Tibial artery (tissue), 4 donors: ENCODE data around the gene TAT.

Experiments
- DNase-seq, 2 donors: peaks; one replicate each; pipeline ENCODE4 v3.0.0-alpha.2; 2019
- H3K27ac ChIP-seq, 2 donors: fragments of 200-600 bp; sonication (generic) in 1 of 2; 1 replicate in 1 of 2; 2 replicates in 1 of 2; pipeline ENCODE4 v1.5.1; 2018 to 2019; ENCODE audit warnings: mild to moderate bottlenecking in 1 of 2
- H3K27me3 ChIP-seq, 2 donors: fragments of 200-600 bp; sonication (generic) in 1 of 2; one replicate each; pipeline versions ENCODE4 v1.5.1 to v1.6.0; 2016 to 2019
- H3K36me3 ChIP-seq, 3 donors: fragments of 200-600 bp; sonication (generic) in 2 of 3; one replicate each; pipeline ENCODE4 v1.5.1; 2016 to 2019; ENCODE audit warnings: mild to moderate bottlenecking in 2 of 3
- H3K4me1 ChIP-seq, 4 donors: fragments of 200-600 bp; sonication (generic) in 2 of 4; 1 replicate in 3 of 4; 2 replicates in 1 of 4; pipeline ENCODE4 v1.5.1; 2016 to 2019
- H3K4me3 ChIP-seq, 2 donors: fragments of 200-600 bp; sonication (generic) in 1 of 2; 1 replicate in 1 of 2; 2 replicates in 1 of 2; pipeline ENCODE4 v1.5.1; 2018 to 2019; ENCODE audit warnings: mild to moderate bottlenecking in 2 of 2
- H3K9me3 ChIP-seq, 3 donors: fragments of 200-600 bp; sonication (generic) in 1 of 3; one replicate each; pipeline ENCODE4 v1.5.1; 2016 to 2019
- intact Hi-C: fragments of 100-400 bp; cut with DNase I; formaldehyde crosslinking; loops from one replicate; pipeline ENCODE4 v1.15.0; 2023; ENCODE audit warnings: low total_unique reads
- TF ChIP-seq, protein P1 (sequence below), 2 experiments: fragments of 200-600 bp in 1 of 2; fragments of 450-650 bp in 1 of 2; IDR thresholded peaks; one replicate each; pipeline ENCODE4 v1.5.1; 2017 to 2019; ENCODE audit warnings: antibody characterized with exemption in 2 of 2, mild to moderate bottlenecking in 1 of 2, moderate library complexity in 1 of 2

The TAT gene

GRCh38 chr16:71576971-71577370 lies at the start of gene TAT:
Gene TAT (minus strand): TSS chr16:71577092. CDS start chr16:71576415, 677 bp downstream.
- DNase-seq: no peak
- Histone ChIP-seq H3K27me3 (no peaks in the 10 kb centered on the region), H3K9me3 (no peaks in the 10 kb centered on the region), H3K36me3 (no peaks in the 10 kb centered on the region), H3K27ac (no peak within 1 kb of the TSS), H3K4me3 (no peak within 1 kb of the TSS), H3K4me1 (no peaks in the 10 kb centered on the region)
- TF ChIP-seq, protein P1, sequence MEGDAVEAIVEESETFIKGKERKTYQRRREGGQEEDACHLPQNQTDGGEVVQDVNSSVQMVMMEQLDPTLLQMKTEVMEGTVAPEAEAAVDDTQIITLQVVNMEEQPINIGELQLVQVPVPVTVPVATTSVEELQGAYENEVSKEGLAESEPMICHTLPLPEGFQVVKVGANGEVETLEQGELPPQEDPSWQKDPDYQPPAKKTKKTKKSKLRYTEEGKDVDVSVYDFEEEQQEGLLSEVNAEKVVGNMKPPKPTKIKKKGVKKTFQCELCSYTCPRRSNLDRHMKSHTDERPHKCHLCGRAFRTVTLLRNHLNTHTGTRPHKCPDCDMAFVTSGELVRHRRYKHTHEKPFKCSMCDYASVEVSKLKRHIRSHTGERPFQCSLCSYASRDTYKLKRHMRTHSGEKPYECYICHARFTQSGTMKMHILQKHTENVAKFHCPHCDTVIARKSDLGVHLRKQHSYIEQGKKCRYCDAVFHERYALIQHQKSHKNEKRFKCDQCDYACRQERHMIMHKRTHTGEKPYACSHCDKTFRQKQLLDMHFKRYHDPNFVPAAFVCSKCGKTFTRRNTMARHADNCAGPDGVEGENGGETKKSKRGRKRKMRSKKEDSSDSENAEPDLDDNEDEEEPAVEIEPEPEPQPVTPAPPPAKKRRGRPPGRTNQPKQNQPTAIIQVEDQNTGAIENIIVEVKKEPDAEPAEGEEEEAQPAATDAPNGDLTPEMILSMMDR (IDR thresholded peaks at IDR 0.05): no peak
- intact Hi-C loops: no loop called here

GRCh38 chr16:71626018-71626857 lies 49.3 kb upstream of the TAT start, which contains the start of gene MARVELD3:
Gene MARVELD3 (plus strand): TSS chr16:71626184. CDS start chr16:71626230, 46 bp downstream.
- H3K4me3 ChIP-seq: peak within 1 kb of the TSS in 1 of 2 donors; percentile 43
- H3K27me3 ChIP-seq: peaks cover 10 to 35% of the 10 kb centered on the region in 2 donors
- intact Hi-C loops: no loop called here
- TF ChIP-seq, protein P1 (IDR thresholded peaks at IDR 0.05): no peak
- H3K9me3 ChIP-seq: no peaks in the 10 kb centered on the region
- H3K36me3 ChIP-seq: no peaks in the 10 kb centered on the region
- no peak within 1 kb of the TSS for H3K27ac ChIP-seq
- H3K4me1 ChIP-seq: peaks cover 0 to 25% (median 21%) of the 10 kb centered on the region in 4 donors
- DNase-seq: peak in 1 of 2 donors; percentile 64

- DNase-seq: peak in 1 of 2 donors; percentile 27
- Histone ChIP-seq H3K36me3 (no peaks in the 10 kb centered on the region), H3K4me1 (peaks cover 0 to 25% (median 21%) of the 10 kb centered on the region in 4 donors), H3K4me3 (no peak overlapping the region), H3K27ac (no peak overlapping the region), H3K27me3 (peaks cover 10 to 40% of the 10 kb centered on the region in 2 donors), H3K9me3 (no peaks in the 10 kb centered on the region)
- TF ChIP-seq, protein P1 (IDR thresholded peaks at IDR 0.05): no peak
- intact Hi-C loops: no loop called here
Measured at GRCh38 chr16:71625113-71625850, 48.4 kb upstream of the TAT start.

- Histone ChIP-seq H3K27me3 (peaks cover 10 to 40% of the 10 kb centered on the region in 2 donors), H3K27ac (no peak overlapping the region)
Measured at GRCh38 chr16:71623597-71623996, 46.7 kb upstream of the TAT start.

DNA sequence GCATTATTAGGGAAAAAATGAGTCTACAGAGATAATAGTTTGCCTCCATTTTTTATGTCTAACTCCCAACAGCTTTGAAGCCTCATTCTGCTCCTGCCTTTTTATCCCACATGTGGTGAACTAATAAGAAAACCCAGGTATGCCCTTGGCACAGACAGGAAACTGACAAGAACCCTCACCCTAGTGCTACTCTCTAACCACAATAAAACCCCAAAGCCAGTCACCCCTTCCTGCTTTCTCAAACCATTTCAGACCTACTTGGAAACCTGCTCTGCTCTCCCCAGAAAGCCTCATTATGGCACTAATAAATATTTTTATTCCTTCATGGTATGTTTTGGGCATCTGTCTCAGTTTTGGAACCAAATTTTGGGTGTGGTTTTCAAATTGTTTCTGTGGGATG lies 45.2 kb upstream of the TAT start:
- intact Hi-C loops: no loop called here
- DNase-seq: no peak
- Histone ChIP-seq H3K27ac (no peak overlapping the region), H3K9me3 (no peaks in the 10 kb centered on the region), H3K36me3 (no peaks in the 10 kb centered on the region), H3K4me3 (no peak overlapping the region), H3K27me3 (peaks cover 10 to 30% of the 10 kb centered on the region in 2 donors), H3K4me1 (peaks cover 0 to 16% (median 11%) of the 10 kb centered on the region in 4 donors)
- TF ChIP-seq, protein P1 (IDR thresholded peaks at IDR 0.05): no peak

More at GRCh38 chr16:71623597-71623996, 46.7 kb upstream of the TAT start:
- no peaks in the 10 kb centered on the region for H3K36me3 ChIP-seq
- H3K4me1 ChIP-seq: peaks cover 0 to 17% (median 11%) of the 10 kb centered on the region in 4 donors
- H3K4me3 ChIP-seq: no peak overlapping the region
- no peak for DNase-seq
- TF ChIP-seq, protein P1 (IDR thresholded peaks at IDR 0.05): no peak
- H3K9me3 ChIP-seq: no peaks in the 10 kb centered on the region
- intact Hi-C loops: no loop called here
